Measurements from ENCODE around the gene MLH1. TPM values are rescaled to one million over a fixed set of nuclear protein-coding genes. Genes with fewer than 3 reads are reported as not detected.

MLH1 gene
- total and polyA plus RNA-seq, 2 of the 8 experiments (the other 6 are each of a cell fraction or from before 2014, with no cell fraction given): 36.4 to 47.3 TPM

GRCh38 chr3:37031096-37031682, 37.9 kb downstream of the MLH1 start (continued):
- TF ChIP-seq ASH2L (IDR thresholded peaks at IDR 0.05; ENCODE audit: low read length) (no peak), ATF3 (IDR thresholded peaks at IDR 0.05; ENCODE audit: insufficient read depth, low read depth, low read length) (no peak), CBX5 (IDR thresholded peaks at IDR 0.05; ENCODE audit: low read depth, low read length) (no peak), SP2 (IDR thresholded peaks at IDR 0.05; ENCODE audit: low read length) (no peak)

Data from H1 (cell line).